Activated T-cell treated with anti-CD3 and anti-CD28 coated beads for 24 hours (primary cell): ENCODE data around the gene LDHAL6B.
"Not testable (repeated sequence)": the region's sequence is repeated elsewhere in the genome, so short reads cannot be mapped to it uniquely, and the experiment has no call there.

Source experiments
- DNase-seq: peaks from one replicate; pipeline ENCODE4 v3.0.0-alpha.2; 2020; ENCODE audit warnings: low read depth

LDHAL6B gene

GRCh38 chr15:59206623-59207183 is at the start of gene LDHAL6B:
TSS of gene LDHAL6B (plus strand) at chr15:59206843. CDS start at chr15:59206941, 98 bp downstream.
- DNase-seq: no peak

- no peak for DNase-seq
Measured at GRCh38 chr15:59157396-59157795, 49.2 kb upstream of the LDHAL6B start.

DNA sequence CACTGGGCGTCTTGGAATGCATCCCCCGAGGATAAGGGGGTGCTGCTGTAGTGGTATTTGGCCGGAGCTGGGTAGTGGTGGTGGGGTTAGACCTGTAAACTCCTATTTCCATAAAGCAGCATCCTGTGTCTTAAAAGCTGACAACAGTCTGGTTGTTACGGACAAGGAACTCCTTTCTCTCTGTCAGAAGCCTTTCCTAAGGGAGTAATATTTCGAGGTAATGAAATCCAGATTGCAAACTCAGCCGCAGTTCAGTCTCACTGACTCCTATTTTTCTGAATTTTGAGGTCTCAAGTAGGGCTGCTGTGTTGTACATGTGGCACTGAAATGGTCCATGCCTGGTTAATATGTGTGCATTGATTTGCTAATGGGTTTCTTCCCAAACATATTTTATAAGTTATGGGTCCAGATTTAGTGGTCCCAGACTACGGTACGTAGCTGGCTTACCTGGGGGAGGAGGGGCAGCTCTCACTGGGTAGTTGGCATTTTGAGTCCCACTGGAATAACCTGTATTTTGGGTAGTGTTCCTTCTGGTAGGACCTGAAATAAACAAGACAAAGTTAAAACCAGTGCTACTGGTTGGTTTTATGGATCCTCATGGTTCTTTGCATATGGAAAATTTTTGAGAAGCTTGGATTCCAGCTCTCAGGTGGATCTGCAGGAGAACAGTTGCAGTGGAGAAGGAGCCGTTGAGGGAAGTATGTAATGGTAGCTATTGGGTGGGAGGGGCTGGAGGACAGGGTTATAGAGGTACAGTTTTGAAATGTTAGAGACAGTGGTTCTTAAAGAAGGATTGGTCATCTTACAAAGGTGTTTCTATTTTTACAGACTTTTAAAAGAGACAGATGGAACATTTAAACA is 48.6 kb upstream of the LDHAL6B start:
- no peak for DNase-seq

GRCh38 chr15:59158701-59159034 is 48.0 kb upstream of the LDHAL6B start:
- no peak for DNase-seq

DNA sequence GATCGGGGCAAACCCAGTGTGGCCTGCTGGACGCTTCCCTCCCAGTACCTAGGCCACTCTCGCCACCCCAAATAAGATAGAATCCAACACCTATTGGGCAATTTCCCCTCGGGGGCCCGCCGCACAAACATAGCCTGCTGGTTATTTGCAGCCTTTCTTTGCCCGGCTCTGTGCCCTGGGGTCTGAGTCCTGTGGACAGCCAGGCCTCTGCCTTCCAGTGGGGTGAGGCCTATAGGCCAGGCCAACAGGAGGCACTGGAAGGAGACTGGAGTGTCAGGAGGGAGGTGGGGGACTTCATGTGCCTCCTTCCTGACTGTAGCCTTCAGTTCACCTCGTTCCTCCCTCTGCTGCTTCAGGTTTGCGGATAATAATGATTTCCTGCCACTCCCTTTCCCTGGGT is 47.4 kb upstream of the LDHAL6B start:
- DNase-seq: no peak

- no peak for DNase-seq
Measured at GRCh38 chr15:59160880-59161593, 45.6 kb upstream of the LDHAL6B start.

GRCh38 chr15:59162080-59162479 is 44.6 kb upstream of the LDHAL6B start:
- DNase-seq: not testable (repeated sequence)

DNA sequence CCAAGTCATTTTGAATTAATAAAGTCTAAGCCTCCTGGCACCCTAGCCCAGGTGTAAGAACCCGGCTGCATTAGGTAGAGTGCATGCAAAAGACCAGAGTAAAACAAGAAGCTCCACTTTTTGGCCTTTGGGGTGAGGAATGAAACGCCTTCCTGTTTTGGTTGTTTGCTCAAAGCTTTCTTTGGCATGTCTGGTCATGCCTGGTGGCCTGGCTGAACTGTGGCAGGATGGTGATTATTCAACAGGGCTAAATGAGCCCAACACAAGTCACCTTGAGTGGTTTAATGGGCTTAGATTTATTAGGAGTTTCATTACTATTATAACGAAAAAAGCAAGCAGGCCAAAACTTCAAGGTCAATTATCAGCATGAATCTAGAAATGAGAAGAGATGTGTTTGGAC is 40.9 kb upstream of the LDHAL6B start:
- no peak for DNase-seq

DNA sequence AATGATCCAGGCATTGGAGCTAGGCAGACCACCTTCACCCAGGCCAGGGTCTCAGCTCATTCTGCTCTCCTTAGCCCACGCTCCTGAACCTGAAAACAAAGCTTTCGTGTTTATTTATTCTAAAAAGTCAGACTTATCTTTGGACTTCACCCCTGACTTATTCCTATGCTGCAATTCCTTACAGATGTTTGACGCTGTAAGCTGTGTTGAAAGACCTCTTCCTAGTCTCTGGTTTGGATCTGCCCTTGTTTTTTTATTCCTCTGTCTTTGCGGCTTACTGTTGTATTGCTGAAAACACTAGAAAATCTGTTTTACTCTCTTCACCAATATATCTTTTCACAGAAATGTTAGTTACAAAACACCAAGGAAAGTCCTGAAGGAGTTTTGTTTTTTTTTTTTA is 40.5 kb upstream of the LDHAL6B start:
- DNase-seq: no peak

DNA sequence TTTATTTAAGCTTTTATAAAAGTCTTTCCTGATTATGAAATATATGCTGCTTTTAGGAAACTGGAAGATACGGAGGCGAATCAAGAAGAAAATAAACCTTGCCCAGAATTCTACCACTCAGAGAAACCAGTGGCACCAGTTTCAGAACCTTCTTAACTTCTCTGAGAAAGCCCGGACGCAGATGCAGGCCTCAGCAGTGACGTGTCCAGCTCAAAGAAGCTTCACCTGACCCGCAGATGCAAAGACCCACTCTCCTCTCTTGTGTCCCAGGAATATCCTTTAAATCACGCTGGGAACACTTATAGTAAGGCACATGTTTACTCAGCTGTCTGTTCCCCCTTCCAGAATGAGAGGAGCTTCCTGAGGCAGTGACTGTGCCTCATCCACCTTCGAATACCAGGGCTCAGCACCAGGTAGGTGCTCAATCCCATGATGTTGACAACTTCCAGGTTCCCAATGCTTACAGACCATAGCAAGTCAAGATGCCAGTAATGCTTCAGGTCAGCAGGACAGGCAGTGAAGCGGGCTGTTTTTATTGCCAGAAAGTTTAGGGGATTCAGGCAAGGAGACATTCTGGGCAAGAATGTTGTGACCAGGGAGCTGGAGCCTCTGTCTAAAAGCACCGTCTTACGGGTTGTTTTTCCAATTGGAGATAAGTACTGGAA is 39.9 kb upstream of the LDHAL6B start:
- DNase-seq: no peak

- no peak for DNase-seq
Measured at GRCh38 chr15:59168536-59168935, 38.1 kb upstream of the LDHAL6B start.

DNA sequence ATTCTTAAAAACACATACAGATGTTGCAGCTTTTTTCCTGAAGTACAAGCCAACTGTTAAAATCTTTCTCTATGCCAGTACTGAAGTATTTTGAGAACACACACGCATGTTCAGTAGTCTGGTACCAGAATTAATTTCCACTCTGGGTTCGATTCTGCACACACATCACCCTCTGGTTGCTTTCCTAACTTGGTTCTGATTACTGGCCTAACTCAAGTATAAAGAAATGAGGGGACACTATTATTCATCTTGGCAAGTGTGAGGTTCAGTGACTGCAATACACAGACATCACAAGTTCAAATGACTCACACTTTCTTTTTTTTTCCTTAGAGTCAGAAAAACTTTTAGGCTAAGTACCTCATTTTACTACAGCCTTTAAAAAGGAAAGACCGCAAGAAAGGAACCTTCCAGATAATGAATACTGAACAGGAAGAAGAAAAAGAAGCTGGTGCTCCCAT is 37.4 kb upstream of the LDHAL6B start:
- no peak for DNase-seq

DNA sequence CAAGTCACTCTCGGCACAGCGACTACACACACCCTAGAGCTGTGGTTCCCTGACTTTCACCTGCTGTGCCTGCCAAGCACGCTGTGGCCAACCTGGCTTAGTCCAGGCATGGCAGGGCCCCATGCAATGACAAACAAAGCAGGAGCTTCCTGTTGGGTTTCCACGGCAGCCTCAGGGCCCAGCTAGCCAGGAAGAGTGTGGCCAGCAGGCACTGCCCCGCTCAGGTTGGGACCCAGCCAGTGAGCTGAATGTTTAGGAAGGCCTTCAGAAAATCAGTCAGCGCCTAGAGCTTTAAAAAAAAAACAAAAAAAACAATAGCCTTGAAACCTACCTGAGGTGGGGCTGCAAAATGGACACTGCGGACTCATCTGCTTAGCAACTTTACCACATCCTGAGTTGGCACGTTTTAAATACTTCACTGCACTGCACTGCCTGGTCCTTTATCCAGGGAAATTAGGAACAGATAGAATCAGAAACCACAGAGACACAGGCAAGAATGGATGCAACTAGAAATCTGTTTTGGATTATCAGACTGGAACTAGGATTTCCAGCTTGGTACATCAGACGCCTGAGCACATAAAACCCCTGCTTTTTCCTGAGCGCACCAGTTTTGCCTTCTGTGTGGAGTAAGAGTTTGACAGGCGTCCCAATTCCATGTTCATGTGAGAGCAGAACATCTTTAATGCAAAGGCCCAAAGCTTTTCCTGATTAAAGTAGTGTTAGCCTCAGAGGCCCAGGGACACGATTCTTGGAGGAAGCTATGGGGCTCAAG is 36.2 kb upstream of the LDHAL6B start:
- DNase-seq: no peak

DNA sequence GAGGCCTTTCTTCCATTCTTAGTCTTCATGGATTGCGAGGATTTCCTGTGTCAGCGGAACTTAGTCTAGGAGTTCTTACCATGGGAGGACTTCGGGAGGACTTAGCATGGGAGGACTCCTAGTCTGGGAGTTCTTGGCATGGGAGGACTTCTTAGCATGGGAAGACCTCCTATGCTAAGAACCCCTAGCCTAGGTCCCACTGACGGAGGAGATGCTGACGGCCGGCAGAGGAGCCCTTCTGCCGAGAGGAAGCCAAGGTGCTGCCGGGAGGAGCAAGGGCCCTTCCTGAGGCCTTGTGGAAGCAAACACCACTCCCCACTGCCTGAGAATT is 35.6 kb upstream of the LDHAL6B start:
- no peak for DNase-seq

GRCh38 chr15:59172289-59172901 is 34.2 kb upstream of the LDHAL6B start:
- no peak for DNase-seq

DNA sequence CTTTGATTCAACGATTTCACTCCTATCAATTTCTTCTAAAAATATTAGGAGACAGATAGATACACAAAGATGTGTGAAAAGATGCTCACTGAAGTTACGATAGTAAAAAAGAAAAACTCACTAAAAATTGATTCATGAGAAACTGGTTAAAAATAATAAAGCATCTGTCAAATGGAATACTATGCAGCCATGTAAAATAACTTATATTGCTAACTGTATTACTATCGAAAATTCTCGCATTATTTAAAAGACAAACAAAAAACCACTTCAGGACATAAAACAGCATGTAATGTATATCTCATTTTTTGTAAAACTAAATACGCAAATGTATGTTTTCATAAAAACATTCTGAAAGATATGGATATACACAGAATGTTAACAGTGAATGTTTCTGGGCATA is 33.4 kb upstream of the LDHAL6B start:
- DNase-seq: no peak

- no peak for DNase-seq
Measured at GRCh38 chr15:59174151-59174834, 32.4 kb upstream of the LDHAL6B start.

DNA sequence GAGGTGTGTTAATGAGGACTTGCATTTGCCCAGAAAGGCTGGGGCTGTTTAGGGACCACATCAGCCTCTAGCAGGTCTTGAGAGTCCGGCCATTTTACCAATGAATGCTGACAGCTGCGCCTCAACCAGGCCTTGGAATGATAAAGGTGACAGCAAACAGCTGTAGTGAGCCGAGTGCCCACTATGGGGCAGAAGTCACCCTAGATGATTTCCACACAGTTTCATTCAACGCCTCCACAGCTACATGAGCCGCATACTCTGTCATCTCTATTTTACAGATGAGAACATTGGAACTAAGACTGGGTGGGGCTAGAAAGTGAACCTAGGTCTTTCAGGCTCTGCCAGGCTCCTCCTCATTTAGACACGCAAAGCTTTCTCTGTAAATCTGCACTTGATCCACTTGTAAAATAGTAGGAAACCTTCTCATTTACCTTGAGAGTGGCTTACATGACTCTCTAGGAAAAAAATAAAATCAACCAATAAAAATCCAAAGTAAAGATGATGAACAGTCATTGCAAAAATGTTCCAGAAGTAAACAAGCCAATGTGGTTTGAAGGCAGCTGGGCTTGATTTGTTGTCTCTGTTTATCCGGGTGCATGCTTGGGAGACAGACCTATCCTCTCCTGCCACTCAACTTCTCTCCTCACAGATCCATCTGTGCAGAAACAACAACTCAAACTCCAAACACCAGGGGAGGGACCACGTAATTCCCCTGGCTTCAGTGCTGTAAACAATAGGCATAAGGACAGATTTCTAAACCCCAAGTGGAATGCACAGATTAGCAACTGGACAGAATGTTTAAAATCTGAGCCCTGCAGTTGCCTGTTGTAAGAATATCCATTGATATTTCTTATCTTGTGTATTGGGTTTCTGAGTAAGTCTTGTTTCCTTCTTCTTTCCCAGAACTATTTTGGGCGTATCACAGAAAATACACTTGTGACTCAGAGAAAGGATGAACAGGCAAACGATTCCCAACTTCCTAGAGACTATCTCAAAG is 31.5 kb upstream of the LDHAL6B start:
- peak; percentile 18 for DNase-seq

DNA sequence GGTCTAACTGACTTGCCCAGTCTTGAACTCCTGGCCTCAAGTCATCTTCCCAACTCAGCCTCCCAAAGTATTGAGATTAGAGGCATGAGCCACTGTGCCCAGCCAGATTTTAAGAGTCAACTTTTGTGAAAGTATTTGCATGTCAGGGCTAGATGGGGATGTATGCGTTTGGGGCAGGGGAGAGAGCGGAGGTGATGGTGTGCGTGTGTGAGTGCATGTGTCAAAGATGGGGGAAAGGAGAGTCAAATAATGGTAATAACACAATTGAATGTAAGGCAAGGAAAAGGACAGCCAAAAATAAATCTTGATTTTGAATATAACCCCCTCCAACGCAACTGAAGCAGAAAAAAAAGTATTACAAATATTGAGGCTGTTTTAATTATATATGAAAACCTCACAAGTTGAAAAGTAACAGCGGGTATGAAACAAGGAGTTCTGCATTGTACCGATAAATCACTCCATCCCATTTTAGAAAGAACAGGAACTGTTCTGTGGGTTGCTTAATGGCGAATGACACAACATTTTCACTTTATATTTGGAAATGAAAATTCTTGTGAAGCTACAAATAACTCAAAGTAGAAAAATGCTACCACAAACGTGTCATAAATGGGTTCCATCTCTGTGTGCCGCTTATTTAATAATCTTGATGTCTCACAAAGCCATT is 29.9 kb upstream of the LDHAL6B start:
- DNase-seq: no peak
